Measurements from ENCODE around the gene POC1B.

DNA sequence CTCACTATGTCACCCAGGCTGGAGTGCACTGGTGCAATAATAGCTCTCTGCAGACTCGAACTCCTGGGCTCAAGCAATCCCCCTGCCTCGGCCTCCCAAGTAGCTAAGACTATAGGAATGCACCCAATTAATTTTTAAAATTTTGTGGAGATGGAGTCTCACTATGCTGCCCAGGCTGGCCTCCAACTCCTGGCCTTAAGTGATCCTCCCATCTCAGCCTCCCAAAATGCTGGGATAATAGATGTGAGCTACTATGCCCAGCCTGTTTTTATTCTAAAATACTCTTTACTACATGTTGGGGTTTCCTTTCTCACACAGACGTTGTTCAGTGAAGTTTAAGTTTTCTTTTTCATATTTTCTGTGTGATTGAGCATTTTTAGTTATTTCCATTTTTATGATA, 112.6 kb downstream of the POC1B start:
- TF ChIP-seq, protein P1, sequence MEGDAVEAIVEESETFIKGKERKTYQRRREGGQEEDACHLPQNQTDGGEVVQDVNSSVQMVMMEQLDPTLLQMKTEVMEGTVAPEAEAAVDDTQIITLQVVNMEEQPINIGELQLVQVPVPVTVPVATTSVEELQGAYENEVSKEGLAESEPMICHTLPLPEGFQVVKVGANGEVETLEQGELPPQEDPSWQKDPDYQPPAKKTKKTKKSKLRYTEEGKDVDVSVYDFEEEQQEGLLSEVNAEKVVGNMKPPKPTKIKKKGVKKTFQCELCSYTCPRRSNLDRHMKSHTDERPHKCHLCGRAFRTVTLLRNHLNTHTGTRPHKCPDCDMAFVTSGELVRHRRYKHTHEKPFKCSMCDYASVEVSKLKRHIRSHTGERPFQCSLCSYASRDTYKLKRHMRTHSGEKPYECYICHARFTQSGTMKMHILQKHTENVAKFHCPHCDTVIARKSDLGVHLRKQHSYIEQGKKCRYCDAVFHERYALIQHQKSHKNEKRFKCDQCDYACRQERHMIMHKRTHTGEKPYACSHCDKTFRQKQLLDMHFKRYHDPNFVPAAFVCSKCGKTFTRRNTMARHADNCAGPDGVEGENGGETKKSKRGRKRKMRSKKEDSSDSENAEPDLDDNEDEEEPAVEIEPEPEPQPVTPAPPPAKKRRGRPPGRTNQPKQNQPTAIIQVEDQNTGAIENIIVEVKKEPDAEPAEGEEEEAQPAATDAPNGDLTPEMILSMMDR (IDR thresholded peaks at IDR 0.05; ENCODE audit: low read length), result no peak
- TF ChIP-seq EZH2 (IDR thresholded peaks at IDR 0.05; ENCODE audit: borderline replicate concordance, low read length), result no peak

Measured in OCI-LY1 (cell line).